GM23248 (cell line): ENCODE results near the gene ZBTB17. TPM values are rescaled to one million over a fixed set of nuclear protein-coding genes. Genes with fewer than 3 reads are reported as not detected.
A peak's percentile ranks its signal among the peaks of the same experiment; 100 is the strongest.

ENCODE experiments used
- DNase-seq: peaks from one replicate; pipeline ENCODE4 v3.0.0-alpha.2; 2015
- H2AFZ ChIP-seq: fragments of 200-600 bp; sonication (generic); 2 replicates; pipeline ENCODE4 v1.6.1; 2016; ENCODE audit warnings: antibody characterized with exemption
- H3F3A ChIP-seq: fragments of 200-600 bp; sonication (generic); 2 replicates; pipeline ENCODE4 v1.6.1; 2016; ENCODE audit warnings: mild to moderate bottlenecking, antibody characterized with exemption, mixed run types; ENCODE audit not compliant: insufficient read depth
- H3K27ac ChIP-seq: fragments of 200-600 bp; sonication (generic); 2 replicates; pipeline ENCODE4 v1.5.1; 2016; ENCODE audit warnings: mild to moderate bottlenecking
- H3K27me3 ChIP-seq: fragments of 200-600 bp; sonication (generic); replicated peaks from 2 replicates; pipeline ENCODE4 v1.6.1; 2016; ENCODE audit warnings: mild to moderate bottlenecking; ENCODE audit not compliant: insufficient read depth
- H3K36me3 ChIP-seq: fragments of 200-600 bp; sonication (generic); 2 replicates; pipeline ENCODE4 v1.6.1; 2016; ENCODE audit warnings: low read depth, mild to moderate bottlenecking
- H3K4me1 ChIP-seq: fragments of 200-600 bp; sonication (generic); 2 replicates; pipeline ENCODE4 v1.6.1; 2016; ENCODE audit warnings: mild to moderate bottlenecking; ENCODE audit not compliant: insufficient read depth
- H3K4me2 ChIP-seq: fragments of 200-600 bp; sonication (generic); one replicate; pipeline ENCODE4 v1.6.1; 2016; ENCODE audit warnings: mild to moderate bottlenecking; ENCODE audit not compliant: unreplicated experiment
- H3K4me3 ChIP-seq: fragments of 200-600 bp; sonication (generic); 2 replicates; pipeline ENCODE4 v1.5.1; 2016; ENCODE audit warnings: mild to moderate bottlenecking
- H3K79me2 ChIP-seq: fragments of 200-600 bp; sonication (generic); 2 replicates; pipeline ENCODE4 v1.6.1; 2016; ENCODE audit warnings: mild to moderate bottlenecking; ENCODE audit not compliant: insufficient read depth
- H3K9ac ChIP-seq: fragments of 200-600 bp; sonication (generic); 2 replicates; pipeline ENCODE4 v1.6.1; 2016; ENCODE audit warnings: mild to moderate bottlenecking
- H3K9me2 ChIP-seq: fragments of 200-600 bp; sonication (generic); 2 replicates; pipeline ENCODE4 v1.6.1; 2016; ENCODE audit warnings: mixed run types, mild to moderate bottlenecking, moderate library complexity; ENCODE audit not compliant: insufficient read depth
- H3K9me3 ChIP-seq: fragments of 200-600 bp; sonication (generic); one replicate; pipeline ENCODE4 v1.6.1; 2017; ENCODE audit warnings: low read depth
- H4K20me1 ChIP-seq: fragments of 200-600 bp; sonication (generic); 2 replicates; pipeline ENCODE4 v1.6.0; 2016; ENCODE audit not compliant: insufficient read depth
- EZH2 ChIP-seq: fragments of 200-600 bp; sonication (generic); IDR thresholded peaks from 2 replicates; pipeline ENCODE4 v1.6.1; 2018; ENCODE audit warnings: antibody characterized with exemption, mild to moderate bottlenecking; ENCODE audit not compliant: insufficient read depth, poor library complexity, severe bottlenecking
- EZH2phosphoT487 ChIP-seq: fragments of 200-600 bp; sonication (generic); IDR thresholded peaks from 2 replicates; pipeline ENCODE4 v1.6.1; 2018; ENCODE audit warnings: antibody characterized with exemption, moderate library complexity, mild to moderate bottlenecking, low read depth; ENCODE audit not compliant: insufficient read depth
- WGBS, 2 experiments: methylation state at CpG; one replicate each; pipeline ENCODE4 v1.1.6; 2015 to 2017; ENCODE audit warnings: low lambda C conversion rate in 2 of 2, low coverage in 1 of 2; ENCODE audit errors: missing lambda C conversion rate in 2 of 2; 5-methylcytosine and 5-hydroxymethylcytosine counted together
- in situ Hi-C: fragments of 300-500 bp; cut with MboI; formaldehyde crosslinking; loops from 2 replicates; pipeline ENCODE4 v1.15.0; 2020
- polyA plus RNA-seq: library from polyadenylated mRNA; unstranded; fragments of >200 nt; fragmentation: Nextera tagmentation; extraction: Ambion mirVana; gene quantifications from 2 replicates; pipeline ENCODE4 v1.2.1, GENCODE V29; 2016
- total RNA-seq: library from RNA; depleted of rRNA; stranded (reverse); fragments of >200 nt; shearing (Covaris generic); gene quantifications from 2 replicates; pipeline ENCODE4 v1.2.3, GENCODE V29; 2014

The ZBTB17 gene
- total and polyA plus RNA-seq, 2 experiments from 2014 or later, result 20.5 to 33.2 TPM

GRCh38 chr1:15961492-15961891 lies 14.4 kb downstream of the ZBTB17 start:
- Histone ChIP-seq H4K20me1 (no peaks in the 10 kb centered on the region; the same call in 1 of the 2 replicates), H3K4me2 (no peak overlapping the region), H3K79me2 (peaks cover 85% of the 10 kb centered on the region), H3K36me3 (no peaks in the 10 kb centered on the region), H3K4me3 (no peak overlapping the region), H3F3A (peaks cover 37% of the 10 kb centered on the region), H3K9ac (no peak overlapping the region), H2AFZ (no peak overlapping the region), H3K9me2 (no peaks in the 10 kb centered on the region), H3K27ac (no peak overlapping the region), H3K27me3 (no peaks in the 10 kb centered on the region), H3K9me3 (no peaks in the 10 kb centered on the region), H3K4me1 (peaks cover 43% of the 10 kb centered on the region)
- TF ChIP-seq EZH2phosphoT487 (no peak), EZH2 (no peak)
- 90 to 97% methylated on average over 11 of the region's 11 CpGs for WGBS, 2 experiments
- DNase-seq, result no peak
- in situ Hi-C loops, result no loop called here

- H3K36me3 ChIP-seq, result no peaks in the 10 kb centered on the region
- no peak overlapping the region for H3K4me3 ChIP-seq
- no peak overlapping the region for H2AFZ ChIP-seq
- in situ Hi-C loops, result no loop called here
- DNase-seq, result no peak
- H3K79me2 ChIP-seq, result peaks cover 92% of the 10 kb centered on the region
- 92 to 99% methylated on average over 5 of the region's 5 CpGs for WGBS, 2 experiments
- H3K27ac ChIP-seq, result no peak overlapping the region
- TF ChIP-seq EZH2 (no peak), EZH2phosphoT487 (no peak)
- H3K9me3 ChIP-seq, result no peaks in the 10 kb centered on the region
- H3F3A ChIP-seq, result peaks cover 37% of the 10 kb centered on the region
- H3K4me1 ChIP-seq, result peaks cover 43% of the 10 kb centered on the region
- no peak overlapping the region for H3K9ac ChIP-seq
- no peaks in the 10 kb centered on the region for H3K27me3 ChIP-seq
- no peaks in the 10 kb centered on the region for H3K9me2 ChIP-seq
- H3K4me2 ChIP-seq, result no peak overlapping the region
- no peaks in the 10 kb centered on the region; the same call in 1 of the 2 replicates for H4K20me1 ChIP-seq
These were observed 15.1 kb downstream of the ZBTB17 start for GRCh38 chr1:15960808-15961207.

GRCh38 chr1:15959827-15960446 lies 16.0 kb downstream of the ZBTB17 start:
- Histone ChIP-seq H3K27me3 (no peaks in the 10 kb centered on the region), H3K4me3 (no peak overlapping the region), H3K79me2 (peaks cover 100% of the 10 kb centered on the region), H3K4me1 (peaks cover 42% of the 10 kb centered on the region), H4K20me1 (no peaks in the 10 kb centered on the region), H2AFZ (no peak overlapping the region), H3F3A (peaks cover 37% of the 10 kb centered on the region), H3K9me2 (no peaks in the 10 kb centered on the region), H3K9ac (no peak overlapping the region), H3K9me3 (no peaks in the 10 kb centered on the region), H3K4me2 (no peak overlapping the region), H3K36me3 (no peaks in the 10 kb centered on the region), H3K27ac (no peak overlapping the region)
- WGBS, 2 experiments, result 87 to 94% methylated on average over 8 of the region's 8 CpGs
- no peak for DNase-seq
- TF ChIP-seq EZH2, result no peak
- TF ChIP-seq EZH2phosphoT487, result no peak
- in situ Hi-C loops, result no loop called here

- no peak for TF ChIP-seq EZH2phosphoT487
- TF ChIP-seq EZH2, result no peak
- H3F3A ChIP-seq, result peaks cover 34% of the 10 kb centered on the region
- peaks cover 100% of the 10 kb centered on the region for H3K79me2 ChIP-seq
- no peak for DNase-seq
- no peaks in the 10 kb centered on the region for H4K20me1 ChIP-seq
- H3K9me3 ChIP-seq, result no peaks in the 10 kb centered on the region
- H3K36me3 ChIP-seq, result no peaks in the 10 kb centered on the region
- no peak overlapping the region for H2AFZ ChIP-seq
- H3K4me3 ChIP-seq, result no peak overlapping the region
- no peaks in the 10 kb centered on the region for H3K9me2 ChIP-seq
- no peaks in the 10 kb centered on the region for H3K27me3 ChIP-seq
- H3K9ac ChIP-seq, result no peak overlapping the region
- no peak overlapping the region for H3K27ac ChIP-seq
- no peak overlapping the region for H3K4me2 ChIP-seq
- peaks cover 37% of the 10 kb centered on the region for H3K4me1 ChIP-seq
- in situ Hi-C loops, result no loop called here
These were observed 16.5 kb downstream of the ZBTB17 start for GRCh38 chr1:15959424-15959823.

- no peaks in the 10 kb centered on the region for H3K36me3 ChIP-seq
- no peak overlapping the region for H2AFZ ChIP-seq
- TF ChIP-seq EZH2phosphoT487 (no peak), EZH2 (no peak)
- H3K27ac ChIP-seq, result no peak overlapping the region
- H3K4me3 ChIP-seq, result no peak overlapping the region
- in situ Hi-C loops, result no loop called here
- H3K27me3 ChIP-seq, result no peaks in the 10 kb centered on the region
- no peaks in the 10 kb centered on the region for H3K9me3 ChIP-seq
- H3K4me2 ChIP-seq, result no peak overlapping the region
- H4K20me1 ChIP-seq, result no peaks in the 10 kb centered on the region
- no peaks in the 10 kb centered on the region for H3K9me2 ChIP-seq
- peak; percentile 37 for DNase-seq
- H3K9ac ChIP-seq, result no peak overlapping the region
- H3K79me2 ChIP-seq, result peaks cover 100% of the 10 kb centered on the region
- peaks cover 37% of the 10 kb centered on the region for H3K4me1 ChIP-seq
- peaks cover 31% of the 10 kb centered on the region for H3F3A ChIP-seq
These were observed 17.1 kb downstream of the ZBTB17 start for GRCh38 chr1:15958793-15959192.
